Mucosa of descending colon (tissue), 3 donors: Measurements from ENCODE around the gene AGO3. TPM values are rescaled to one million over a fixed set of nuclear protein-coding genes. Genes with fewer than 3 reads are reported as not detected.
A peak's percentile ranks its signal among the peaks of the same experiment; 100 is the strongest.

Source experiments
- ATAC-seq: fragments of 200-7000 bp; cut with Tn5 transposase; one replicate; pipeline ENCODE4 v1.9.1; 2020; ENCODE audit warnings: mild to moderate bottlenecking, moderate library complexity
- DNase-seq, 3 donors: peaks; one replicate each; pipeline ENCODE4 v3.0.0-alpha.2; 2020
- H3K36me3 ChIP-seq: fragments of 200-600 bp; one replicate; pipeline ENCODE4 v1.8.0; 2021; ENCODE audit warnings: low read depth, mild to moderate bottlenecking
- H3K4me1 ChIP-seq: fragments of 200-600 bp; one replicate; pipeline ENCODE4 v1.8.0; 2021; ENCODE audit warnings: low read depth, mild to moderate bottlenecking
- H3K4me3 ChIP-seq: fragments of 200-600 bp; one replicate; pipeline ENCODE4 v1.8.0; 2021; ENCODE audit warnings: mild to moderate bottlenecking
- H3K9me3 ChIP-seq: fragments of 200-600 bp; one replicate; pipeline ENCODE4 v1.8.0; 2021; ENCODE audit warnings: mild to moderate bottlenecking
- CTCF ChIP-seq: fragments of 200-600 bp; IDR thresholded peaks from one replicate; pipeline ENCODE4 v1.8.0; 2022; ENCODE audit warnings: antibody characterized with exemption, mild to moderate bottlenecking
- intact Hi-C, 2 donors: fragments of 100-400 bp; cut with DNase I in 1 of 2; cut with micrococcal nuclease in 1 of 2; formaldehyde crosslinking; loops; one replicate each; pipeline versions ENCODE4 v1.11.0 to v1.11.1; 2022; cut with DNase I, micrococcal nuclease
- total RNA-seq, 3 donors: library from RNA; stranded (reverse); fragmentation: NEBNext Ultra II Directional in 2 of 3; extraction: Animal tissue kit (Norgen Biotek cat#: 25700) in 2 of 3; gene quantifications; one replicate each; pipeline versions ENCODE4 v1.2.1 to v1.2.4, GENCODE V29; 2021 to 2023
- donor health status: DM: no; HTN: no; CAD: no; lungs with moderate emphysema.
- donor health status: DM: no; HTN: no; CAD: no.
- donor health status: DM: no; HTN: yes; CAD: no.

AGO3 gene
- total RNA-seq, 3 donors from 2014 or later: 16.6 to 34.5 (median 16.9) TPM

GRCh38 chr1:36099681-36100341 is 168.9 kb downstream of the AGO3 start:
- intact Hi-C loops: loop anchor here in 1 of 2 donors (5.0 to 10.0 kb wide), 4 partner anchors 45 to 325 kb away; partner anchors contain the start of gene TRAPPC3
- peak; percentile 94 for ATAC-seq
- no peaks in the 10 kb centered on the region for H3K4me1 ChIP-seq

GRCh38 chr1:36100376-36100775 is 169.5 kb downstream of the AGO3 start:
- ATAC-seq (no peak), DNase-seq (peak in 1 of 3 donors; percentile 40)
- no peak overlapping the region for H3K4me3 ChIP-seq
- TF ChIP-seq CTCF: no peak
- no peaks in the 10 kb centered on the region for H3K4me1 ChIP-seq
- H3K36me3 ChIP-seq: no peaks in the 10 kb centered on the region
- no peaks in the 10 kb centered on the region for H3K9me3 ChIP-seq
- intact Hi-C loops: no loop called here

More at GRCh38 chr1:36099681-36100341, 168.9 kb downstream of the AGO3 start:
- DNase-seq: peak; percentile 76 to 90 (median 88)
- H3K4me3 ChIP-seq: no peak overlapping the region
- peak; percentile 42 for TF ChIP-seq CTCF
- H3K9me3 ChIP-seq: no peaks in the 10 kb centered on the region
- H3K36me3 ChIP-seq: no peaks in the 10 kb centered on the region

GRCh38 chr1:36101546-36101945 is 170.6 kb downstream of the AGO3 start:
- DNase-seq (no peak), ATAC-seq (no peak)
- Histone ChIP-seq H3K9me3 (no peaks in the 10 kb centered on the region), H3K36me3 (no peaks in the 10 kb centered on the region), H3K4me1 (no peaks in the 10 kb centered on the region), H3K4me3 (no peak overlapping the region)
- TF ChIP-seq CTCF: no peak
- intact Hi-C loops: no loop called here

GRCh38 chr1:36106269-36106668 is 175.4 kb downstream of the AGO3 start:
- intact Hi-C loops: no loop called here
- ATAC-seq (no peak), DNase-seq (no peak)

GRCh38 chr1:36107394-36107793 is 176.5 kb downstream of the AGO3 start:
- TF ChIP-seq CTCF: no peak
- no peaks in the 10 kb centered on the region for H3K9me3 ChIP-seq
- intact Hi-C loops: no loop called here
- no peak overlapping the region for H3K4me3 ChIP-seq
- no peak for ATAC-seq
- no peaks in the 10 kb centered on the region for H3K4me1 ChIP-seq
- DNase-seq: no peak
- no peaks in the 10 kb centered on the region for H3K36me3 ChIP-seq

More at GRCh38 chr1:36106269-36106668, 175.4 kb downstream of the AGO3 start:
- Histone ChIP-seq H3K36me3 (no peaks in the 10 kb centered on the region), H3K4me1 (no peaks in the 10 kb centered on the region), H3K9me3 (no peaks in the 10 kb centered on the region), H3K4me3 (no peak overlapping the region)
- no peak for TF ChIP-seq CTCF
